Activated T-helper 9 cell treated with anti-CD3 and anti-CD28 coated beads, Interleukin-2, amount 50 U/mL, for 16 hours (primary cell): Measurements from ENCODE around the gene PSMC5.
"Not testable (repeated sequence)": the region's sequence is repeated elsewhere in the genome, so short reads cannot be mapped to it uniquely, and the experiment has no call there.

Experiments used
- DNase-seq: peaks from one replicate; pipeline ENCODE4 v3.0.0-alpha.2; 2020; ENCODE audit warnings: low read depth

The PSMC5 gene

DNA sequence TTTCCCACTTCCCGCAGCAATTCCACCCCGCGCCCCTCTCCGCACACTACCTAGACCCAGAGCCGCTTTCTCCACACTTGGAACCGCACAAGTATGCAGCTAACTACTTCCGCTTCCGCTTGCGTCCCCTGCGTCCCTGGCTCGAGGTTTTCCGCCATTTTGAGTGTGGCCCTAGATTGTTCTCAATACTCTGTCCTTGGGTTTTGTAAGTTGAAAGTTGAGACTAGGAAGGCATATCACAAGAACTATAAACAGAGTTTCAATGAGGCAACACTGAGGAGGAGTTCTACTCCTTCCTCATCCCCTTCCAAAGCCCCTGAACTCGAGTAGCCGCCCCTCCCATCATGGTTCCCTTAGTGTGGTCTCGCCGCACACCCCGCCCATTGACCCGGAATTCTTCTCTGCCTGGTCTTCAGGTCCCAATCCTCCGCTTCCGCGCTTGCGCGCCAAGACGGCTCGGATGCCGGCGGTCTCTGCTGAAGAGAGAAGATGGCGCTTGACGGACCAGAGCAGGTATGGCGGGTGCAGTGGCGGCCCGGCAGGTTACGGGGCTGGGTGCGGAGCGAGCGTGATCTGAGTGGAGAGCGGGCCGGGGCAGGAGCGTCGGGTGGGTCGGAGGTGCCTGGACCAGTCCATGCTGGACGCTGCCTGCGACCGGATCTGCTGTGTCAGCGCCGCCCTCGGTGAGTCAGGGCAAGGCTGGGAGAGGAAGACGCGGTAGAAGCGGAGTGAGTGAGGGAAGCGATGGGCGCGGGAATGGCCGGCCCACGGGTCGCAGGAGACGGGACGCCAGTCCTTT is at the start of gene PSMC5, which contains the start of gene FTSJ3:
Gene PSMC5 (plus strand): TSS at position 430 of the 799 bp plus-strand sequence. CDS start 60 bp downstream, at position 490.
Gene FTSJ3 (minus strand): TSS at position 662 of the 799 bp plus-strand sequence. CDS start 761 bp downstream, outside the sequence.
- DNase-seq = peak; percentile 92

DNA sequence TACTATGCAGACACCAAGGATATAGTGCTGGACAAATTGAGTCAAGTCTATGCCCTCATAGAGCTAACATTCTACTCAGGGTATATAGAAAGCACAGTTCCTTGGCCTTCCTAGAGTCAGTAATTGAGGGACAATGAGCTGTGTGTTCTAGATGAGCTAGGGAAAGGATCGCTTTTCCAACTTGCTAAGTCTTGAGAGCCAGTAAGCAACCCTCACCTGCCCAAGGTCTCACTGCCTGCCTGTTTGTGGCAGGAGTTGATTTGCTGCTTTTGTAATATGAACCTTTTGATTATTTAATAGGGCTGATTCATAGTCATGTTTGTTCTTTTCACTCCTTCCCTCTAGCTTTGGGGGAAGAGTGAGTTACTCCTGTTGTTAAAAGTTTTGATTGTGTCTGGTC is 46.7 kb upstream of the PSMC5 start:
- DNase-seq = no peak

DNA sequence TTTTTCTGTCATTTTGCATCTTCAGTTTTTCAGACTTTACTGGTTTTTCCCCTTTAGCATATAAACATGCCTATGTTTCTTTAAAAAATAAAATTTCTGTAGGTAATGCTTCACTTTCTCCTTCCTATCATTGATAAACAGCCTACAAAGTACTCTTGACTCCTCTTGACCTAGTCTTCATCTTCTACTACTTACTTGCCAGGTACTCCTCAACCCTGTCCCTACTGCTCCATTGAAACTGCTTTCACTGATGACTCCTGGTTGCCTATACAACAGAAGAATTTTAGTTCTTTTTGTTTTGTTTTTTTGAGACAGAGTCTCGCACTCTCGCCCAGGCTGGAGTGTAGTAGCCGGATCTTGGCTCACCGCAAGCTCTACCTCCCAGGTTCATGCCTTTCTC is 46.3 kb upstream of the PSMC5 start:
- no peak for DNase-seq

DNA sequence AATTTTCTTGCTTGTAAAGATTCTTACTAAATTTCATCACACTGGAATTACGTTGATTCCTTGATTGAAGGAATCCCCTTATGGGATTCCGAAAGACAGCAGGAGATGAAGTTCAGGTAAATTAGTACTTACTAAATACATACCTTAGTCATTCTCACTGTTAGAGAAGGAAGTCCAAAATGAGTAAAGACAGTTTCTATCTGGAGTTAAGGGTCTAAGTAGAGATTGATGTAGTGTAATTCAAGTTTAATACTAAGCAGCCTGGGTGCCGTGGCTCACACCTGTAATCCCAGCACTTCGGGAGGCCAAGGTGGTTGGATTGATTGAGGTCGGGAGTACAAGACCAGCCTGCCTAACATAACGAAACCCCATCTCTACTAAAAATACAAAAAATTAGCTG is 43.7 kb upstream of the PSMC5 start:
- DNase-seq = no peak

DNA sequence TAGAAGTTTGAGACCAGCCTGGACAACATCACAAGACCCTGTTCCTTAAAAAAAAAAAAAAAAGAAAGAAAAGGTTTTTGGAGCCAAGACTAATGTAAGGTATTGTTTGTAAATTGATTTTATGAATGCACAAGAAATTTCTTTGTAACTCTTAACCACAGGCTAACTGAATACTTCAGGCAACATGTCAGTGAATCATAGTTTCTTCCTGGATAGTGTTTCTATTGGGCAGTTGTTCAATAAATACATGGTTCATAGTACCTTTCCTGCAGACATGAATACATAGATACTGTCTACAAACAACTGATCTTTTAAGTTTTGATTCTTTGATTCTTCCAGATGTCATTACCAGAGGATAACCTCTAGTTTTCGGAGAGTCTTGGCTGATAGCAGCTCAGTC is 41.7 kb upstream of the PSMC5 start:
- DNase-seq = no peak

DNA sequence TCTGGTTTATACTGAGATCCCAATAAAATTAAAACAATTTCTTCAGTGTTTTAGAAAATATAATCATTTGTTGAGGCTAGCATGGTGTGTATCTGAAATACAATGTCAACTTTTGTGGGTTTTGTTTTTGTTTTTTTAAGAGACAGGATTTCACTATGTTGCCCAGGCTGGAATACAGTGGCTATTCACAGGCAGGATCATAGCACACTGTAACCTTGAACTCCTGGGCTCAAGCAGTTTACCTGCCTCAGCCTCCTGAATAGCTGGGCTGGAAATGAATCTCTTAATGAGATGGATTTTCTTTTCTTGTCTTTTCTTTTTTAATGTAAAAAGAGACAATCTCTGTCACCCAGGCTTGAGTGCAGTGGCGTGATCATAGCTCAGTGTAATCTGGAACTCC is 41.1 kb upstream of the PSMC5 start:
- no peak for DNase-seq

DNA sequence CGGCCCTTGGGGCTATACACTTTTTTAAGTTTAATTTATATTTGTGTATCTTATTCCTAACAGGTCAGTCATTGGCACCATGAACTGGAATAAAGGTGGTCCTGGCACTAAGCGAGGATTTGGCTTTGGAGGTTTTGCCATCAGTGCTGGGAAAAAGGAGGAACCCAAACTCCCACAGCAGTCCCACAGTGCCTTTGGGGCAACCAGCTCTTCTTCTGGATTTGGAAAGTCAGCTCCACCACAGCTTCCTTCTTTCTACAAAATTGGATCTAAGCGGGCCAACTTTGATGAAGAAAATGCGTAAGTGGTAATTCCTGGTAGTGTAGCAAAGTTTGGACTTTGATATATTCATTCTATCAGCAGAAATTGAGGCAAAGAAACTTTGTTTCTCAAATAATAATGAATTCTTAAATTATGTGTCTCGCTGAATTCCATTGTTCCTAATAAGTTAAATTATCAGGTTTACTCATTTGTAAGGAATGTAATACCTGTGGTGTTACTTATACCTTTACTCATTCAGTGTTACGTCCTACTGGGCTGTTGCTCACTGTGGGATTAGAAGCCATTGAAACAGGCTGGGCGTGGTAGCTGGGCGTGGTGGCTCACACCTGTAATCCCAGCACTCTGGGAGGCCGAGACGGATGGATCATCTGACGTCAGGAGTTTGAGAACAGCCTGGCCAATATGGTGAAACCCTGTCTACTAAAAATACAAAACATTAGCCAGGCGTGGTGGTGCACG is 40.1 kb upstream of the PSMC5 start:
- DNase-seq = no peak

DNA sequence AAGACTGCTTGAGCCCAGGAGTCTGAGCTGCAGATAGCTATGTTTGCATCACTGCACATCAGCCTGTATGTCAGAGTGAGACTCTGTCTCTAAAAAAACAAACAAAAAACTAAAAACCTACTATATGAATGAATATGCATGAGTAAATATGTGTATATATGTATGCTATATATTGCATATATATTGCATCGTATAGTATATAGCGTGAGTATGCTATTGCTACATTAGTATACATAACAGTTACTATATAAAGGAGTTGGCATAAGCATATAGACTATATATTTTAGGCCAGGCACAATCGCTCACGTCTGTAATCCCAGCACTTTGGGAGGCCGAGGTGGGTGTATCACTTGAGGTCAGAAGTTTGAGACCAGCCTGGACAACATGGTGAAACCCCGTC is 37.2 kb upstream of the PSMC5 start:
- DNase-seq = no peak

DNA sequence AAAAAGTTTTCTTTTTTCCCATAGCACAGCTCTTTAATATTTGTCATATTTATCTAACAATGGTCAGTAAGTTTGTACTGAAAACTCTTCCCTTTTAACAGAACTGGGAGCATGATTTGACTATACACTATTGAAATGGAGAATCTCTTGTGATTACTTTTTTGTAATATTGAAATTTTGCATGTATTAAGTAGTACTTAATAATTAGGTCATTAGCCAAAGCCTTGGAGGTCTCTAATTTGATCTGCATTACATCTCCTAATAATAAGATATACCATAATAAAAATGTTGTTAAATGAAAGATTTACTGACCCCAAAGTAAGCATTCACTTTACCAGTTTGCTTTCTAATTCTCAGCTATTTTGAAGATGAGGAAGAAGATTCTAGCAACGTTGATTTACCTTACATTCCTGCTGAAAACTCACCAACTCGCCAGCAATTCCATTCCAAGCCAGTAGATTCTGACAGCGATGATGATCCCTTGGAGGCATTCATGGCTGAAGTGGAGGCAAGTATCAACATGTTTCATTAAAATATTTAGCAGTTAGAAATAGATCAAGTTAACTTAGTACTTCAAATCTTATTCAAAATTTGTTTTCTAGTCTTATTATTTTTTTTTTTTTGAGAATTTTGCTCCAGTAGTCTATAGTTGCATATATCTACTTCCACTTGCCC is 35.0 kb upstream of the PSMC5 start:
- no peak for DNase-seq

DNA sequence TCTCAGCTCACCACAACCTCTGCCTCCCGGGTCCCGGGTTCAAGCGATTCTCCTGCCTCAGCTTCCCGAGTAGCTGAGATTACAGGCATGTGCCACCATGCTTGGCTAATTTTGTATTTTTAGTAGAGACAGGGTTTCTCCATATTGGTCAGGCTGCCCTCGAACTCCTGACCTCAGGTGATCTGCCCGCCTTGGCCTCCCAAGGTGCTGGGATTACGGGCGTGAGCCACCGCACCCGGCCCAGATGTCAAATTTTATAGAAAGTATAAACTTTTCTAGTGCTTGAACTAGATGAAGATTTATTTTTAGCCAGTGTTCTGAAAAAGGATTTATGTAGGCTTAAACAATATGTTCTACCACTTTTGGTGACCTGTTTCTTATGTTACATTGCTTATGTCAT is 30.9 kb upstream of the PSMC5 start:
- DNase-seq = not testable (repeated sequence)

DNA sequence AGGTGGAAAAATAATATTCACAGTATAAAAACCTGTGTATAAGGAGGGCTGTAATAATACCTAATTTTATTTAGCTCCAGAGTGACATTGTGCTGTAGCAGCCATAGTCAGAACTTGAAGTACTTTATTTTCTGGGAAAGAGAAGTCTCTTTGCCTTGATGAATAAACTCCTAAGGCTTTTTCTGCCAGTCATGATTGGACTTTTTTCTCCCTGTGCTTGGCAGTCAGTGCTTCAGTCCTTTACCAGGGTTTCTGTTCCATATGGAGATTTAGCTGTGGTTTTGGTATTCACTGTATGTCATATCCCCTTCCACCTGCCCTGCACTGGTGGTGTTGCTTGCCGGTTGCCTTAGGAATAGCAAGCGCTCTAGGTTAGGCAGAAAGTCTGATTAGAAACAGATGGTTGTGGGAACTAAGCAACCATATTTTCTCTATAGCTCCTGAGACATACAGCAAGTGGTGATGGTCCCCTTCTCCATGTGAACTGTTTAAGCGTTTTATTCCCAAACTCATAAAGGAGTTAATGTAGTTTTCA is 28.6 kb upstream of the PSMC5 start:
- no peak for DNase-seq

DNA sequence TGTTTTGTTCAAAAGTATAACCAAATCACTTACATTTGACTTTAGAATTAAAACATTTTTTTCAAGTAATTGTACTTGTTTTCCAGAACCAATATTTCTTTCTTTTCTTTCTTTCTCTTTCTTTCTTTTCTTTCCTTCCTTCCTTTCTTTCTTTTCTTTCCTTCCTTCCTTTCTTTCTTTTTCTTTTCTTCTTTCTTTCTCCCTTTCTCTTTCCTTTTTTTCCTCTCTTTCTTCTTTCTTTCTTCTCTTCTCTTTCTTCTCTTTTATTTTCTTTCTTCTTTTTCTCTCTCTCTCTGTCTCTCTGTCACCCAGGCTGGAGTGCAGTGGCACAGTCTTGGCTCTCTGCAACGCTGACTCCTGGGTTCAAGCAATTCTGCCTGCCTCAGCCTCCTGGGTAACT is 26.4 kb upstream of the PSMC5 start:
- DNase-seq = no peak

DNA sequence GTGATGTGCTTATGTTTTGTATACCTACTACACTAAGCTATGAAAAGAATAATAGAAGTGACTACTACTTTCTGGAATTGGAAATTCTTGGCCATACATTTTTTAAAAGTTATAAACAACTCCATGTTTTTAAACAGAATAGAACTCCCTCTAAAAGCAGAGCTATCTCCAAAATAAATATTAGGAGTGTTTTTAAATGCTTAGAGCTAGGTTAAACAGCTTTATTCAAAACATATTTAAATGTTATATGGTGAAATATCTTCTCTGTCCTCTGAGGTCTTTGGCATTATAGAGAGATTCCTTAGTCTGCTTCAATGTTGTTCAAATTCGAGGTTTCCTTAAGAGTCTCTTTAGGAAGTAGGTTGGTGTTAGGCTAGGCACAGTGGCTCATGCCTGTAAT is 22.9 kb upstream of the PSMC5 start:
- DNase-seq = no peak

DNA sequence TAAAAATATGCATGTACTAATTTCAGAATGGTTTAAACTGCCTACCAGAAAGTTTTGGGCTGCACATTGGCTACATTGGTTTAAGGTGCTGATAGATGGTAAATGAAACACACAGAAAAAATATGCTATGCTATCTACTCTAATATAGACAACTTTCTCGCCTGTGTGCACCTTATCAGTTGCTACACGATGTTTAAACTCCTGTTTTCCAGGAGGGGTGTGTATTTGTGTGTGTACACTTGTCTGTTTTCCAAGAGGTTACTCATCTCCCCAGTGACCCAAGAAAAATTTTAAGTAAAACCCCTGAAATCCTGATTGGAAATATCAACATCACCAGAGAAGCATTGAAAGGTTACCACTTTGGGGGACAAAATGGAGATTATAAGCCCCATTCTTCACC is 21.6 kb upstream of the PSMC5 start:
- DNase-seq = no peak

DNA sequence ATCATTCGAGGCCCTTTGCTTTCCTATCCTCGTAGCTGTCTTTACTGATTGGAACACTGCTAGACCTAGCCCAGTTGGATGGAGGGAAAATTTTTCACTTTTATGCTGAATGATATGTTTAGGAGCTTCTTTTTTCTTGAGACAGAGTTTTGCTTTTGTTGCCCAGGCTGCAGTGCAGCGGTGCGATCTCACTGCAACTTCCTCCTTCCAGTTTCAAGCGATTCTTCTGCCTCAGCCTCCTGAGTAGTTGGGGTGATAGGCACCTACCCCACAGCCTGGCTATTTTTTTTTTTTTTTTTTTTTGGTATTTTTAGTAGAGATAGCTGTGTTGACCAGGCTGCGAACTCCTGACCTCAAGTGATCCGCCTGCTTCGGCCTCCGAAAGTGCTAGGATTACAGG is 17.3 kb upstream of the PSMC5 start:
- no peak for DNase-seq

DNA sequence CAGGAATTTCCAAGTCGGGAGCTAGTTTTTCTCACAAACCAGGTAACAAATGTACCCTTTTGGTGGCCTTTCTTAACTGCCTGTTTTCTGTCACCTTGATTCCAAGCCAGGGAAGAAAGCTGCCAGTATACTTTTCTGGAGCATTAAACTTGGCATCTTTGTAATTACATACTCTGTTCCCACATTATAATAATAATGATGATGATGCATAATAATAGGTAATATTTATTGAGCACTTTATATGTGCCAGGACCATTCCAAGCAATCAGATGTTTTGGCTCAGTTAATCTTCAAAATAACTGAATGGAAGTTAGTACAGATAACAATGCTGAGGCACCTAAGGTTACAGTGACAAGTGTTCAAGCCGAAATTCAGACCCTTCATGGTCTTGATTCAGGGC is 11.1 kb upstream of the PSMC5 start:
- DNase-seq = no peak

DNA sequence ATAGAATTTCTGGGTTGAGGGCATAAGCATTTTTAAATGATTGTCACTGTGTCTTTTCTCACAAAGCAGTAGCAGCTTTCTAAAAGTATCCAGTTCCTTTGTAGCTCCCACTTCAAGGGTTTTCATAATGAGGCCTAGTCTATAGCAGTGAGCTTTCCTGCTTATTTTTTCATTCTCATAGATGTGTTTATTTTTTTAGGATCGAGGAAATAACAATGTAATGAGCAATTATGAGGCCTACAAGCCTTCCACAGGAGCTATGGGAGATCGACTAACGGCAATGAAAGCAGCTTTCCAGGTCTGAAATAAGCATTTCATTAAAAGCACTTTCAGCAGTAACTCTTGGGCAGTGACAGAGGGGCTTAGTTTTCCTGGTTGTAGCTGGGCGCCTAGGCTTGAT is 10.6 kb upstream of the PSMC5 start:
- no peak for DNase-seq

DNA sequence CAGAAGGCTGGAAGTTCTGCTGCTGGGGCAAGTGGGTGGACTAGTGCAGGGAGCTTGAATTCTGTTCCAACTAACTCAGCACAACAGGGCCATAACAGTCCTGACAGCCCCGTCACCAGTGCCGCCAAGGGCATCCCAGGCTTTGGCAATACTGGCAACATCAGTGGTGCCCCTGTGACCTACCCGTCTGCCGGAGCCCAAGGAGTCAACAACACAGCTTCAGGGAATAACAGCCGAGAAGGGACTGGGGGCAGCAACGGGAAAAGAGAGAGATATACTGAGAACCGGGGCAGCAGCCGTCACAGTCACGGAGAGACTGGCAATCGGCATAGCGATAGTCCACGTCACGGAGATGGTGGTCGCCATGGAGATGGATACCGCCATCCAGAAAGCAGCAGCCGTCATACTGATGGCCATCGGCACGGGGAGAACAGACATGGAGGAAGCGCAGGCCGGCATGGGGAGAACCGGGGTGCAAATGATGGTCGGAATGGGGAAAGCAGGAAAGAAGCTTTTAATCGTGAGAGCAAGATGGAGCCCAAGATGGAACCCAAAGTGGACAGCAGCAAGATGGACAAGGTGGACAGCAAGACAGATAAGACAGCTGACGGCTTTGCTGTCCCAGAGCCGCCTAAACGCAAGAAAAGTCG is 9.4 kb upstream of the PSMC5 start:
- no peak for DNase-seq

DNA sequence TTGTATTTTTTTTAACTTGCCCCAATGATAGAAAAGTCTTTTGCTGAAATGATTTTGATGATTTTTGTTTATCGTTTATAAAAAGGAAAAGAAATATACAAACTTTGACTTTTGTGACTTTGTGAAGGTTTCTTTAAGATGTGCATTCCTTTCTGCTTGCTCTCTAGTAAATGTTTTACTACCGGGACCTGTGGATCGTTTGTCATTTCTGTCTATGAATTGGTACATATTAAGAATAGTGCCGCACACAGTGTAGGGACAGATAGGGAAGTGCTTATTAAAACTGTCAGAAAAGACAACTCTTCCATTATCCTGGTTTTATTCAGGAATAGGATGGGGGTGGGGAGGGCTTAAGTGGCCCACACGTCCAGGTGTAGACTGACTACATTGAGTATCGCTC is 8.1 kb upstream of the PSMC5 start:
- no peak for DNase-seq

DNA sequence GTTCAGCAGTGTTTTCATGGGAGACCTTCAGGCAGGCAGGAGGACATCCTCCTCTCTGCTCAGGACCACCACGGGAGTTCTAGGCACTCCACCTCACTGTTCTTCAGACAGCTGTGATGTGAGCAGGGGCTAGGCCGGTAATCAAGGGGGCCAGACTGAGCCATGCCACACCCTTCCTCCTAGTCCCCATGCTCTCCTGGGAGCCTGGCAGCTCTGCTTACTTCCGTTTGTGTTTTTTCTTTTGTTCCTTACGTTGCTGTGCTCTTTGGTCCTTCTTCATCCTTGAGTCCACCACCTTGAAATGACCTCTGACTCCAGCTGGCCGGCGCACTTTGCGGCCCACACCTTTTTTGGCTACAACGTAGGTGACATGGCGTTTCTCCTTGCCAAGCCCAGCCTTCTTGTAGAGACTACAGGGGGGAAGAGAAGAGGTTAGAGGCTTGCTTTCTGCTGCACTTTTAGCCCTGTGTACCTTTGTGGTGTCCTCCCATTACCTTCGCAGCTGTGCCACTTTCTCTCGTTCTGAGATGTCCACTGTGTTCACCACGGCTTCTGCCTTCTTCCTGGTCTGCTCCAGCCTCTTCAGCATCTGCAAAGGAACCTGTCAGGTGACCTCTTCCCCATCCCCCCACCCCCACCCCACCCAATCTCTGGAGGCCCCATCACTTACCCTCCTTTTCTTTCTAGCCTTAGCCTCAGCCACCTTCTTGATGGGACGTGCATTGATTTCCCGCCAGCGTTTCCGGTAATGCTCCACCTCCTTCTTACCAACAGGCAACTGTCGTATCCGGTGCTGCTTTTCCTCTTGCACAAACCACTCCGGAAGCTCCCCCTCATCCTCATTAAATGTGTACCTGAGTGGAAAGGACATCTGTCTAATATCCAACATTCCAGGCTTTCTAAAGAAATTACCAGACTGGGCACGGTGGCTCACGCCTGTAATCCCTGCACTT is 7.4 kb upstream of the PSMC5 start:
- DNase-seq = no peak

DNA sequence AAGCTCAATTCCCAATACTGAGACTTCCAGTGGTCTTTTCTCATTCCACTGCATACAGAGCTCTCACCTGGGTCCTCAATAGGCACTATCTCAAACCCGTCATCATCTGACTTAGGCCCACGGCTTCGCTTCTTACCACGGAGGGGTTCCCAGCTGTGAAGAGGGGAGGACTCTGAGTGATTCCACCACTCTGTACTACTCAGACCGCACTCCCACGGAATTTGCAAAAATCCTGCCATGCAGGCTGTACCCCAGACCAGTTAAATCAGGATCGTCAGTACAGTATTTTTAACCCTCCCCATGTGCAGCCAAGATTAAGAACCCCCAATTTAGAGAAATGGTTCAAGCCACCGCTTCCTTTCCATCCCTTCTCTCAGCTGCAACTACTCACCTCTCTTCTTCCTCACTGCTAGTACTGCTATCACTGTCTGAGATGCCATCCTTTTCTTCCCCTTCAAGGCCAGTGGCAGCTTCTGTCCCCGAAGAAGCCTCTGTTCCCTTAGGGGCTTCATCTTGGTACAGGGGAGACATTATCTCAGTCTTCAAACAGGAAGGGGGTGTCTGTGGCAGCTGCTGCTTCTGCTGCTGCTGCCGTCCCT is 6.2 kb upstream of the PSMC5 start:
- no peak for DNase-seq
